ENCODE results near the gene BLOC1S1.

BLOC1S1 gene

DNA sequence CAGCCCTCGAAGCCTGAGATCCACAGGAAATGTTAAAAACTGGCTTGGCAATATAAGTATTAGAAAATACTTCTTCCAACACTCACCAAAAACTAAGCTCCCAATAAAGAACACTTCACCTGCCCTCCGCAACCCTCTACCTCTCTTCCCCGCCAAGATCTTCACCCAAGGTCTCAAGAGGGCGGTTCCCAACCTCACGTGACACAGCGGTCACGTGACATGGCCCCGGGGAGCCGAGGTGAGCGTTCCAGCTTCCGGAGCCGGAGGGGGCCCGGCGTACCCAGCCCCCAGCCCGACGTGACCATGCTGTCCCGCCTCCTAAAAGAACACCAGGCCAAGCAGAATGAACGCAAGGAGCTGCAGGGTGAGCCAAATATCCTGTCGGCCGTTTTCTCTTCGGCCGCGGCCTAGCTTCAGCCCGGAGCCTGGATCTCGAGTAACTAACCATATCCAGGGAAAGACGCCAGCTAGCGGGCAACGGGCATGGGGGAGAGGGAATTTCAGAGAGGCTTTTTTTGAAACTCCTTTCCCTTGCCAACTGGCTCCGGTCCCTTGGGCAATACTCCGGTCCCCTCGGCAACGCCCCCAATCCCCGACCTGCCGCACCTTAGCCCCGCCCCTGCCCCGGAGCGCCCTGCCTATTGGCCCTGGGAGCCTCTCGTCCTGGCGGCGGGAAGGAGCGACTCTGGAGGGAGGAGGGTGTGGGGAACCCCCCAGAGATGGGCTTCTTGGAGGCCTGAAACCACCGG lies at the start of gene BLOC1S1:
TSS of gene BLOC1S1 (plus strand) at position 214 of the 749 bp plus-strand sequence. CDS start at position 220, 6 bp downstream.
- TF ChIP-seq, protein P1, sequence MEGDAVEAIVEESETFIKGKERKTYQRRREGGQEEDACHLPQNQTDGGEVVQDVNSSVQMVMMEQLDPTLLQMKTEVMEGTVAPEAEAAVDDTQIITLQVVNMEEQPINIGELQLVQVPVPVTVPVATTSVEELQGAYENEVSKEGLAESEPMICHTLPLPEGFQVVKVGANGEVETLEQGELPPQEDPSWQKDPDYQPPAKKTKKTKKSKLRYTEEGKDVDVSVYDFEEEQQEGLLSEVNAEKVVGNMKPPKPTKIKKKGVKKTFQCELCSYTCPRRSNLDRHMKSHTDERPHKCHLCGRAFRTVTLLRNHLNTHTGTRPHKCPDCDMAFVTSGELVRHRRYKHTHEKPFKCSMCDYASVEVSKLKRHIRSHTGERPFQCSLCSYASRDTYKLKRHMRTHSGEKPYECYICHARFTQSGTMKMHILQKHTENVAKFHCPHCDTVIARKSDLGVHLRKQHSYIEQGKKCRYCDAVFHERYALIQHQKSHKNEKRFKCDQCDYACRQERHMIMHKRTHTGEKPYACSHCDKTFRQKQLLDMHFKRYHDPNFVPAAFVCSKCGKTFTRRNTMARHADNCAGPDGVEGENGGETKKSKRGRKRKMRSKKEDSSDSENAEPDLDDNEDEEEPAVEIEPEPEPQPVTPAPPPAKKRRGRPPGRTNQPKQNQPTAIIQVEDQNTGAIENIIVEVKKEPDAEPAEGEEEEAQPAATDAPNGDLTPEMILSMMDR (IDR thresholded peaks at IDR 0.05): no peak
- Histone ChIP-seq H3K9ac (no peak within 1 kb of the TSS), H3K27ac (peak within 1 kb of the TSS; percentile 90), H3K4me2 (ENCODE audit: low read length) (peak within 1 kb of the TSS; percentile 94), H3K9me3 (ENCODE audit: control insufficient read depth, low read length) (no peaks in the 10 kb centered on the region), H3K4me1 (peaks cover 7% of the 10 kb centered on the region), H3K4me3 (ENCODE audit: low read depth, low read length) (peak within 1 kb of the TSS; percentile 72), H2AFZ (peak within 1 kb of the TSS; percentile 96), H3K79me2 (no peaks in the 10 kb centered on the region), H3K27me3 (ENCODE audit: control insufficient read depth, insufficient read depth, low read length) (no peaks in the 10 kb centered on the region), H3K36me3 (ENCODE audit: control insufficient read depth, insufficient read depth, low read length) (no peaks in the 10 kb centered on the region)

DNA sequence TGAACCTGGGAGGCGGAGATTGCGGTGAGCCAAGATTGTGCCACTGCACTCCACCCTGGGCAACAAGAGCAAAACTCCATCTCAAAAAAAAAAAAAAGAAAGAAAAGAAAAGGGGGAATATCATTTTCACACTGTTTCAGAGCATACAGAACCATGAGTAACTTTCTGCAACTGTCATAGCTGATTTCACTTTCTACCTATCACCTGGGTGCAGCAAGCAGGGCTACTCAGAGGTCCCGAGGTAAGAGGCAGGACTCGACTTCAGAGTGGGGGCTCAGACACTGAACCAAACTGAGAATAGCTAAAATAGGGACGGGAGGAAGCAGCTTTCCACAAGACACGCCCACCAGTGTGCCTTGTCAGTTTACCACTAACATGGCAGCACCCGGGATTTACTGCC lies 49.3 kb upstream of the BLOC1S1 start:
- H2AFZ ChIP-seq: no peak overlapping the region
- H3K79me2 ChIP-seq: no peaks in the 10 kb centered on the region
- H3K4me3 ChIP-seq (ENCODE audit: low read depth, low read length): no peak overlapping the region
- no peaks in the 10 kb centered on the region for H3K36me3 ChIP-seq (ENCODE audit: control insufficient read depth, insufficient read depth, low read length)
- H3K4me1 ChIP-seq: no peaks in the 10 kb centered on the region
- no peaks in the 10 kb centered on the region for H3K27me3 ChIP-seq (ENCODE audit: control insufficient read depth, insufficient read depth, low read length)
- H3K27ac ChIP-seq: no peak overlapping the region
- no peaks in the 10 kb centered on the region for H3K9me3 ChIP-seq (ENCODE audit: control insufficient read depth, low read length)
- TF ChIP-seq, protein P1 (IDR thresholded peaks at IDR 0.05): no peak
- H3K4me2 ChIP-seq (ENCODE audit: low read length): no peak overlapping the region
- H3K9ac ChIP-seq: no peak overlapping the region

DNA sequence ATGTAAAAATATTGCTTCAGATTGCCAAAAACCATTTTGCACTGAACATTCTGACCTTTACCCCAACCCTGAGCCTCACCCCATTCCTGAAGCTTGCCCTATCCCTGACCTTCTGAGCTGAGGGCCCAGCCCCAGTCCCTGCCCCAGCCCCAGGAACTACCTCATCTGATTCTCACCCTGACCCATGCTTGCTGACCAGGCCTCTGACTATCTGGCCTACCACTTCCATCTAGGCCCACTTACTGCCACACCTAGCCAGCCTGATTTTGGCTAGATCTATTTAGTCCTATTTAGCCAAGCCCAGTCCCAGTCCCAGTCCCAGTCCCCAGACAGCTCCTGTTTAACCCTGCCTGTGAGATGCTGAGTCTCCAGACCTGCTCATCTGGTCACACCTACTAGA lies 45.6 kb upstream of the BLOC1S1 start:
- Histone ChIP-seq H3K4me2 (ENCODE audit: low read length) (no peak overlapping the region), H3K27ac (no peak overlapping the region), H2AFZ (no peak overlapping the region), H3K36me3 (ENCODE audit: control insufficient read depth, insufficient read depth, low read length) (no peaks in the 10 kb centered on the region), H3K79me2 (no peaks in the 10 kb centered on the region), H3K4me1 (no peaks in the 10 kb centered on the region), H3K4me3 (ENCODE audit: low read depth, low read length) (no peak overlapping the region), H3K9ac (no peak overlapping the region), H3K9me3 (ENCODE audit: control insufficient read depth, low read length) (no peaks in the 10 kb centered on the region), H3K27me3 (ENCODE audit: control insufficient read depth, insufficient read depth, low read length) (no peaks in the 10 kb centered on the region)
- TF ChIP-seq, protein P1 (IDR thresholded peaks at IDR 0.05): no peak

DNA sequence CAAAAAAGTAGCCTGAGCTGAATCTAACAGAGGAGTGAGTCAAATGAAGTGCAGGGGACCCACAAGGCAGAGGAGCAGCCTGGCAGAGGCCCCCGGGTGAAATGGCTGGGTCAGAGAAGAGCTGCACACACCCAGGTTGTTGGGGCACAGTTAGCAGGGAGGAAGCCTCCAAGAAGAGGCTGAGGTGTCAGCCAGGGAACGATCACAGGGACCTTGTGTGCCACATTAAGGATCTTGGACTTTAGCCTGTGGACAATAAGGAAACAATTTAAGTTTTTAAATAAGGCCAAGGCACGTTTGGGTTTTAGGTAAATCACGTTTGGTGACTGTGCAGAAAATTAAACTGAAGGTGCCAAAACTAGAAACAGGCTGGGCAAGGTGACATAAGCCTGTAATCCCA lies 44.1 kb upstream of the BLOC1S1 start:
- H3K4me1 ChIP-seq: no peaks in the 10 kb centered on the region
- TF ChIP-seq, protein P1 (IDR thresholded peaks at IDR 0.05): no peak
- H3K79me2 ChIP-seq: no peaks in the 10 kb centered on the region
- no peaks in the 10 kb centered on the region for H3K36me3 ChIP-seq (ENCODE audit: control insufficient read depth, insufficient read depth, low read length)
- H2AFZ ChIP-seq: no peak overlapping the region
- no peak overlapping the region for H3K27ac ChIP-seq
- H3K9me3 ChIP-seq (ENCODE audit: control insufficient read depth, low read length): no peaks in the 10 kb centered on the region
- H3K9ac ChIP-seq: no peak overlapping the region
- H3K27me3 ChIP-seq (ENCODE audit: control insufficient read depth, insufficient read depth, low read length): no peaks in the 10 kb centered on the region
- H3K4me3 ChIP-seq (ENCODE audit: low read depth, low read length): no peak overlapping the region
- H3K4me2 ChIP-seq (ENCODE audit: low read length): no peak overlapping the region

DNA sequence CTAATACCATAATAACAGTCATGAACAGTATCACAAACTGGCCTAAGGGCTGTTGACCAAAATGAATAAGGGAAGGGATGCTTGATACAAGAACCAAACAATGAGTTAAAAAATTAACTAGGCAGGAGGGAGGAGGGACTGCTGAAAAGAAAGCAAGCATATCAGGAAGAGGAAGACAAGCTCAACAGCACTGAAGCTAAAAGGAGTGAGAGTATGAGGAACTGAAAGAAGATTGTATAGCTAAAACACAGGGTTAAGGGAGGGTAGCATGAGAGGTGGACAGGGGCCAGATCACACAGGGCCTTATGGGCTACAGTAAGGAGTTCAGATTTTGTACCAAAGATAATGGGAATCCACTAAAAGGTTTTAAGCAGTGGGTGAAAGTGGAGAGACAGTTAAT lies 42.2 kb upstream of the BLOC1S1 start:
- no peak overlapping the region for H2AFZ ChIP-seq
- H3K79me2 ChIP-seq: no peaks in the 10 kb centered on the region
- no peak overlapping the region for H3K27ac ChIP-seq
- TF ChIP-seq, protein P1 (IDR thresholded peaks at IDR 0.05): no peak
- H3K9ac ChIP-seq: no peak overlapping the region
- H3K4me1 ChIP-seq: no peaks in the 10 kb centered on the region
- H3K27me3 ChIP-seq (ENCODE audit: control insufficient read depth, insufficient read depth, low read length): no peaks in the 10 kb centered on the region
- no peaks in the 10 kb centered on the region for H3K36me3 ChIP-seq (ENCODE audit: control insufficient read depth, insufficient read depth, low read length)
- no peak overlapping the region for H3K4me3 ChIP-seq (ENCODE audit: low read depth, low read length)
- H3K9me3 ChIP-seq (ENCODE audit: control insufficient read depth, low read length): no peaks in the 10 kb centered on the region
- no peak overlapping the region for H3K4me2 ChIP-seq (ENCODE audit: low read length)
